GM19023 (cell line): ENCODE data around the gene SP3.
A peak's percentile ranks its signal among the peaks of the same experiment; 100 is the strongest.

ENCODE experiments used
- ATAC-seq: cut with Tn5 transposase; IDR thresholded peaks from one replicate; pipeline ENCODE4 v1.9.1; 2021; ENCODE audit warnings: mild to moderate bottlenecking, moderate library complexity; ENCODE audit not compliant: unreplicated experiment

SP3 gene

GRCh38 chr2:173997269-173997668 is 32.1 kb upstream of the SP3 start:
- ATAC-seq: peak; percentile 92

- no peak for ATAC-seq
These were observed 31.6 kb upstream of the SP3 start for GRCh38 chr2:173996766-173997165.

GRCh38 chr2:173993459-173993858 is 28.3 kb upstream of the SP3 start:
- no peak for ATAC-seq

GRCh38 chr2:173991856-173992588 is 26.8 kb upstream of the SP3 start:
- ATAC-seq: no peak

- ATAC-seq: peak; percentile 65
These were observed 26.0 kb upstream of the SP3 start for GRCh38 chr2:173990970-173991819.

- ATAC-seq: no peak
These were observed 25.1 kb upstream of the SP3 start for GRCh38 chr2:173990245-173990644.

GRCh38 chr2:173989884-173990215 is 24.7 kb upstream of the SP3 start:
- ATAC-seq: no peak

GRCh38 chr2:173989160-173989883 is 24.1 kb upstream of the SP3 start:
- no peak for ATAC-seq

- no peak for ATAC-seq
These were observed 21.6 kb upstream of the SP3 start for GRCh38 chr2:173986805-173987204.

GRCh38 chr2:173985605-173985992 is 20.4 kb upstream of the SP3 start:
- no peak for ATAC-seq

GRCh38 chr2:173984866-173985604 is 19.9 kb upstream of the SP3 start:
- no peak for ATAC-seq

GRCh38 chr2:173983391-173983871 is 18.3 kb upstream of the SP3 start:
- no peak for ATAC-seq

- ATAC-seq: no peak
These were observed 17.7 kb upstream of the SP3 start for GRCh38 chr2:173982918-173983317.

- ATAC-seq: no peak
These were observed 17.1 kb upstream of the SP3 start for GRCh38 chr2:173982182-173982714.

- ATAC-seq: no peak
These were observed 16.3 kb upstream of the SP3 start for GRCh38 chr2:173981520-173981919.

- ATAC-seq: no peak
These were observed 14.7 kb upstream of the SP3 start for GRCh38 chr2:173979751-173980351.

GRCh38 chr2:173978447-173978846 is 13.3 kb upstream of the SP3 start:
- ATAC-seq: no peak

- ATAC-seq: no peak
These were observed 7.5 kb upstream of the SP3 start for GRCh38 chr2:173972636-173973035.

- ATAC-seq: no peak
These were observed 7.0 kb upstream of the SP3 start for GRCh38 chr2:173972165-173972564.

GRCh38 chr2:173970516-173970924 is 5.3 kb upstream of the SP3 start:
- no peak for ATAC-seq
